ENCODE results near the gene BRD4.

Gene BRD4

GRCh38 chr19:15313649-15314279 is 18.6 kb downstream of the BRD4 start:
- DNase-seq (ENCODE audit: insufficient read length, low spot score) (no peak), FAIRE-seq (no peak)
- no peak for TF ChIP-seq POLR2A (IDR thresholded peaks at IDR 0.05; ENCODE audit: low read depth, low read length)

GRCh38 chr19:15307169-15307568 is 25.2 kb downstream of the BRD4 start:
- TF ChIP-seq POLR2A (IDR thresholded peaks at IDR 0.05; ENCODE audit: low read depth, low read length): no peak
- FAIRE-seq: no peak
- DNase-seq (ENCODE audit: insufficient read length, low spot score): no peak

- FAIRE-seq (no peak), DNase-seq (ENCODE audit: insufficient read length, low spot score) (no peak)
- no peak for TF ChIP-seq POLR2A (IDR thresholded peaks at IDR 0.05; ENCODE audit: low read depth, low read length)
These were observed 26.6 kb downstream of the BRD4 start for GRCh38 chr19:15305582-15306334.

- no peak for TF ChIP-seq POLR2A (IDR thresholded peaks at IDR 0.05; ENCODE audit: low read depth, low read length)
- FAIRE-seq: no peak
- DNase-seq (ENCODE audit: insufficient read length, low spot score): no peak
These were observed 28.1 kb downstream of the BRD4 start for GRCh38 chr19:15304140-15304705.

- DNase-seq (ENCODE audit: insufficient read length, low spot score) (no peak), FAIRE-seq (no peak)
- no peak for TF ChIP-seq POLR2A (IDR thresholded peaks at IDR 0.05; ENCODE audit: low read depth, low read length)
These were observed 29.1 kb downstream of the BRD4 start for GRCh38 chr19:15303105-15303780.

- TF ChIP-seq POLR2A (IDR thresholded peaks at IDR 0.05; ENCODE audit: low read depth, low read length): no peak
- no peak for DNase-seq (ENCODE audit: insufficient read length, low spot score)
- no peak for FAIRE-seq
These were observed 31.7 kb downstream of the BRD4 start for GRCh38 chr19:15300533-15301197.

- DNase-seq (ENCODE audit: insufficient read length, low spot score) (no peak), FAIRE-seq (no peak)
- no peak for TF ChIP-seq POLR2A (IDR thresholded peaks at IDR 0.05; ENCODE audit: low read depth, low read length)
These were observed 32.5 kb downstream of the BRD4 start for GRCh38 chr19:15299568-15300409.

- DNase-seq (ENCODE audit: insufficient read length, low spot score) (no peak), FAIRE-seq (no peak)
These were observed 33.3 kb downstream of the BRD4 start for GRCh38 chr19:15298847-15299567.

GRCh38 chr19:15297416-15298224 is 34.7 kb downstream of the BRD4 start:
- FAIRE-seq (no peak), DNase-seq (ENCODE audit: insufficient read length, low spot score) (no peak)
- no peak for TF ChIP-seq POLR2A (IDR thresholded peaks at IDR 0.05; ENCODE audit: low read depth, low read length)

More at GRCh38 chr19:15298847-15299567, 33.3 kb downstream of the BRD4 start:
- TF ChIP-seq POLR2A (IDR thresholded peaks at IDR 0.05; ENCODE audit: low read depth, low read length): no peak

- no peak for DNase-seq (ENCODE audit: insufficient read length, low spot score)
- FAIRE-seq: no peak
- TF ChIP-seq POLR2A (IDR thresholded peaks at IDR 0.05; ENCODE audit: low read depth, low read length): no peak
These were observed 35.4 kb downstream of the BRD4 start for GRCh38 chr19:15296841-15297415.

GRCh38 chr19:15296353-15296752 is 36.0 kb downstream of the BRD4 start:
- TF ChIP-seq POLR2A (IDR thresholded peaks at IDR 0.05; ENCODE audit: low read depth, low read length): no peak
- no peak for FAIRE-seq
- DNase-seq (ENCODE audit: insufficient read length, low spot score): no peak
